ENCODE measurements around the gene FERD3L. TPM values are rescaled to one million over a fixed set of nuclear protein-coding genes. Genes with fewer than 3 reads are reported as not detected.

Gene FERD3L
- total and polyA plus RNA-seq, 2 of the 13 experiments (the other 11 are each of a cell fraction or from before 2014, with no cell fraction given), result not detected

DNA sequence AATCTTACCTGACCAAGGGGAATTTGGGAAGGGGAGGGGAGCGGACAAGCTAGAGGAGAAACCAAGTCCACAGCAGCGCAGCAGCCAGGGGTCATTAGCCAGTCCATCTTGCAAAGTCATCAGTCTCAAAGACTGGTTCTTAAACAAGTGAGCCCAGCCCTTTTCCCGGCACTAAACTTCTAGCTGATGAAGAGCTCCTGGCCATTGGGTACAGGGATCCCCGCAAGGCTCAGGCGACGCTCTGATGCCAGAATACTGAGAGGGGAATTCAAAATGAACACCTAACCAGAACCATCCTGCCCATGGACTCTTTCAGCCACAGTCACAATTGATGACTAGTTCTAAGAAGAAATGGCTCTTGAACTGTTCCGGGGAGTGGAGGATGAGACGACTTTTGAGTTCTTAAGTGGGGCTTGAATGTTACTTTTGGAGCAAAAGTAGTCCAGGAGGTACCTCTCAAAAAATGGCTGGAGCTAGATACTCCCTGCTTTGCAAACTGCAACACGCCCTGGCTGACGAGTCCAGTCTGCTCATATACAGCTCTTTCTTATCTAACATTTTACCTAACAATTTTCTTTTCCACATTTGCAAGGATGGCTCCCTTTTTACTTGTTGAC lies 25.2 kb downstream of the FERD3L start:
- H3K4me1 ChIP-seq (ENCODE audit: insufficient read depth, low read length), result no peaks in the 10 kb centered on the region
- WGBS (ENCODE audit: low lambda C conversion rate), result 10% methylated on average over 10 of the region's 10 CpGs
- no peak overlapping the region for H3K27ac ChIP-seq (ENCODE audit: extremely low read length, insufficient read depth, low read length)
- H3K4me2 ChIP-seq (ENCODE audit: low read depth, low read length), result no peak overlapping the region
- H2AFZ ChIP-seq (ENCODE audit: low read length), result no peak overlapping the region
- H3K27me3 ChIP-seq (ENCODE audit: control insufficient read depth in 1 of 2, insufficient read depth in 2 of 2, low read length in 2 of 2), result no peaks in the 10 kb centered on the region; a peak in 1 of 5 replicates
- H3K9me3 ChIP-seq (ENCODE audit: low read length), result no peaks in the 10 kb centered on the region
- ChIA-PET CTCF (ENCODE audit: low intra/inter-chr PET ratio, low total read pairs) (no interaction called here), POLR2A (no interaction called here)
- no TSS peak for BruUV-seq (replicated peaks)
- H3K9ac ChIP-seq (ENCODE audit: insufficient read depth, low read depth, low read length), result no peak overlapping the region
- in situ Hi-C loops (cut with HindIII; ENCODE audit: extremely low pct_ligation_motif_present, low pct_unique_long_range_greater_than_20kb) (loop anchor here (25.0 kb wide), 1 partner anchor 542 kb away; no protein-coding TSS in a partner anchor), intact Hi-C loops (cut with micrococcal nuclease; ENCODE audit: unreplicated experiment) (no loop called here)
- ATAC-seq (no peak), FAIRE-seq (no peak), DNase-seq (ENCODE audit: low spot score) (no peak)
- H4K20me1 ChIP-seq (ENCODE audit: insufficient read depth, low read length), result no peaks in the 10 kb centered on the region
- TF ChIP-seq MED13 (CRISPR knock-in tag; IDR thresholded peaks at IDR 0.05), result no peak
- TF ChIP-seq, protein P1, sequence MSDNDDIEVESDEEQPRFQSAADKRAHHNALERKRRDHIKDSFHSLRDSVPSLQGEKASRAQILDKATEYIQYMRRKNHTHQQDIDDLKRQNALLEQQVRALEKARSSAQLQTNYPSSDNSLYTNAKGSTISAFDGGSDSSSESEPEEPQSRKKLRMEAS (IDR thresholded peaks at IDR 0.05), result no peak
- no peak for TF ChIP-seq KDM5B (CRISPR knock-in tag; IDR thresholded peaks at IDR 0.05; ENCODE audit: borderline replicate concordance)
- TF ChIP-seq, protein P2, sequence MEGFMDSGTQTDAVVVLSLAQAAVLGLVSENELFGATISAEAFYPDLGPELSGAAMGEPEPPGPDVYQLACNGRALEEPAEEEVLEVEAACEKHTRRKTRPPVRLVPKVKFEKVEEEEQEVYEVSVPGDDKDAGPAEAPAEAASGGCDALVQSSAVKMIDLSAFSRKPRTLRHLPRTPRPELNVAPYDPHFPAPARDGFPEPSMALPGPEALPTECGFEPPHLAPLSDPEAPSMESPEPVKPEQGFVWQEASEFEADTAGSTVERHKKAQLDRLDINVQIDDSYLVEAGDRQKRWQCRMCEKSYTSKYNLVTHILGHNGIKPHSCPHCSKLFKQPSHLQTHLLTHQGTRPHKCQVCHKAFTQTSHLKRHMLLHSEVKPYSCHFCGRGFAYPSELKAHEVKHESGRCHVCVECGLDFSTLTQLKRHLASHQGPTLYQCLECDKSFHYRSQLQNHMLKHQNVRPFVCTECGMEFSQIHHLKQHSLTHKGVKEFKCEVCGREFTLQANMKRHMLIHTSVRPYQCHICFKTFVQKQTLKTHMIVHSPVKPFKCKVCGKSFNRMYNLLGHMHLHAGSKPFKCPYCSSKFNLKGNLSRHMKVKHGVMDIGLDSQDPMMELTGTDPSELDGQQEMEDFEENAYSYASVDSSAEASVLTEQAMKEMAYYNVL (CRISPR knock-in tag; IDR thresholded peaks at IDR 0.05; ENCODE audit: borderline replicate concordance), result no peak
- TF ChIP-seq HNRNPUL1 (IDR thresholded peaks at IDR 0.05; ENCODE audit: low read depth, low read length), result no peak
- TF ChIP-seq CAMTA2 (CRISPR knock-in tag; IDR thresholded peaks at IDR 0.05; ENCODE audit: borderline replicate concordance), result no peak
- TF ChIP-seq ZNF205 (CRISPR knock-in tag; IDR thresholded peaks at IDR 0.05), result no peak
- TF ChIP-seq, protein P3, sequence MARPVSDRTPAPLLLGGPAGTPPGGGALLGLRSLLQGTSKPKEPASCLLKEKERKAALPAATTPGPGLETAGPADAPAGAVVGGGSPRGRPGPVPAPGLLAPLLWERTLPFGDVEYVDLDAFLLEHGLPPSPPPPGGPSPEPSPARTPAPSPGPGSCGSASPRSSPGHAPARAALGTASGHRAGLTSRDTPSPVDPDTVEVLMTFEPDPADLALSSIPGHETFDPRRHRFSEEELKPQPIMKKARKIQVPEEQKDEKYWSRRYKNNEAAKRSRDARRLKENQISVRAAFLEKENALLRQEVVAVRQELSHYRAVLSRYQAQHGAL (CRISPR knock-in tag; IDR thresholded peaks at IDR 0.05; ENCODE audit: not compliant biosample characterization), result no peak
- TF ChIP-seq RBFOX2 (IDR thresholded peaks at IDR 0.05; ENCODE audit: low read depth, low read length), result no peak
- no peak for TF ChIP-seq TRIM24 (CRISPR knock-in tag; IDR thresholded peaks at IDR 0.05)
- H3K79me2 ChIP-seq (ENCODE audit: insufficient read depth, low read length), result no peaks in the 10 kb centered on the region
- H3K4me3 ChIP-seq (replicated peaks in 1 of 3; ENCODE audit: insufficient read depth in 1 of 3, low read depth in 2 of 3, low read length in 3 of 3), result no peak overlapping the region
- no peaks in the 10 kb centered on the region for H3K36me3 ChIP-seq (replicated peaks in 1 of 2; ENCODE audit: control insufficient read depth in 1 of 2, insufficient read depth in 2 of 2, low read length in 2 of 2)

All from HepG2 (cell line).